ENCODE results near the gene NOC2L.
"Not testable (repeated sequence)": the region's sequence is repeated elsewhere in the genome, so short reads cannot be mapped to it uniquely, and the experiment has no call there.

Gene NOC2L

GRCh38 chr1:897951-898350 is 61.1 kb downstream of the NOC2L start:
- DNase-seq, result not testable (repeated sequence)

- DNase-seq, result no peak
Measured at GRCh38 chr1:897226-897625, 61.8 kb downstream of the NOC2L start.

Measured in NCI-H2081 treated with DMSO at 0.1 percent for 48 hours (cell line).